MCF 10A (cell line): ENCODE measurements around the gene DHODH. TPM values are rescaled to one million over a fixed set of nuclear protein-coding genes. Genes with fewer than 3 reads are reported as not detected.
"Not testable (repeated sequence)": the region's sequence is repeated elsewhere in the genome, so short reads cannot be mapped to it uniquely, and the experiment has no call there.

Experiments used
- BruUV-seq: library from RNA; stranded (reverse); fragments of 400-500 nt; replicated peaks from 2 replicates; lab custom pipeline; 2021; lab: Mats Ljungman, UMichigan
- CTCF ChIA-PET: fragments of 300-600 bp; sonication (Branson Sonifier 250); formaldehyde crosslinking; extraction: SDS; loops from one replicate; lab custom pipeline; 2021; ENCODE audit warnings: antibody characterized with exemption, inconsistent platforms; lab: Yijun Ruan, JAX
- POLR2A ChIA-PET: fragments of 300-600, 350-650 bp; sonication (Branson Sonifier 250); formaldehyde crosslinking; extraction: SDS; loops from one replicate; lab custom pipeline; 2020; ENCODE audit warnings: antibody characterized with exemption, inconsistent platforms; lab: Yijun Ruan, JAX
- DNase-seq: peaks from one replicate; pipeline ENCODE4 v3.0.0-alpha.2; 2018; ENCODE audit not compliant: unreplicated experiment
- H3K27ac Mint-ChIP-seq: one replicate; pipeline ENCODE4 v1.8.0; 2022; ENCODE audit warnings: mild to moderate bottlenecking, low read depth, mixed read lengths; ENCODE audit not compliant: unreplicated experiment
- H3K27me3 Mint-ChIP-seq: one replicate; pipeline ENCODE4 v1.8.0; 2022; ENCODE audit warnings: mixed read lengths; ENCODE audit not compliant: insufficient read depth, unreplicated experiment
- H3K36me3 Mint-ChIP-seq: one replicate; pipeline ENCODE4 v1.8.0; 2022; ENCODE audit warnings: mild to moderate bottlenecking, moderate library complexity, mixed read lengths; ENCODE audit not compliant: insufficient read depth, unreplicated experiment
- H3K4me1 Mint-ChIP-seq: one replicate; pipeline ENCODE4 v1.8.0; 2022; ENCODE audit warnings: mixed read lengths; ENCODE audit not compliant: insufficient read depth, unreplicated experiment
- H3K4me3 Mint-ChIP-seq: one replicate; pipeline ENCODE4 v1.8.0; 2022; ENCODE audit warnings: mild to moderate bottlenecking, moderate library complexity, mixed read lengths; ENCODE audit not compliant: unreplicated experiment
- H3K9me3 Mint-ChIP-seq: one replicate; pipeline ENCODE4 v1.8.0; 2022; ENCODE audit warnings: mixed read lengths; ENCODE audit not compliant: unreplicated experiment
- CTCF ChIP-seq: fragments of 200-600 bp; IDR thresholded peaks from one replicate; pipeline ENCODE4 v1.8.0; 2022; ENCODE audit warnings: antibody characterized with exemption, mild to moderate bottlenecking; ENCODE audit not compliant: unreplicated experiment
- intact Hi-C: fragments of 100-400 bp; cut with micrococcal nuclease; formaldehyde crosslinking; loops from 2 replicates; pipeline ENCODE4 v1.14.1; 2022
- total RNA-seq: library from RNA; stranded (reverse); gene quantifications from 2 replicates; pipeline ENCODE4 v1.2.3, GENCODE V29; 2022

The DHODH gene
- total RNA-seq, 1 experiment from 2014 or later = 13.5 TPM

- no peaks in the 10 kb centered on the region for H3K36me3 Mint-ChIP-seq
- H3K27me3 Mint-ChIP-seq = no peaks in the 10 kb centered on the region
- H3K4me3 Mint-ChIP-seq = no peak overlapping the region
- H3K27ac Mint-ChIP-seq = no peak overlapping the region
- H3K9me3 Mint-ChIP-seq = no peaks in the 10 kb centered on the region
- no peak for TF ChIP-seq CTCF
- CTCF ChIA-PET = interaction anchor here (0.5 kb wide), 2 partner anchors 42 to 486 kb away, joined by 3 to 4 read pairs; no protein-coding TSS in a partner anchor
- POLR2A ChIA-PET = interaction anchor here (0.7 kb wide), 1 partner anchor 42 kb away, joined by 3 read pairs; no protein-coding TSS in a partner anchor
- no peaks in the 10 kb centered on the region for H3K4me1 Mint-ChIP-seq
- intact Hi-C loops = no loop called here
- BruUV-seq = no TSS peak
- DNase-seq = peak; percentile 33
Measured at GRCh38 chr16:72050769-72051464, 42.4 kb downstream of the DHODH start.

GRCh38 chr16:72051818-72052217 is 43.3 kb downstream of the DHODH start:
- H3K4me1 Mint-ChIP-seq = no peaks in the 10 kb centered on the region
- intact Hi-C loops = no loop called here
- CTCF ChIA-PET = no interaction called here

GRCh38 chr16:72054254-72054847 is 45.8 kb downstream of the DHODH start, which contains the start of gene HP:
Gene HP, plus strand, starts transcription at chr16:72054505. Its CDS starts 148 bp downstream, at chr16:72054653.
- DNase-seq = peak; percentile 54
- POLR2A ChIA-PET, intact Hi-C loops, H3K4me3 Mint-ChIP-seq, H3K4me1 Mint-ChIP-seq, BruUV-seq, H3K27ac Mint-ChIP-seq, H3K36me3 Mint-ChIP-seq, H3K9me3 Mint-ChIP-seq, H3K27me3 Mint-ChIP-seq: not testable (repeated sequence)
- CTCF ChIA-PET = interaction anchor here (0.8 to 1.0 kb wide), 2 partner anchors 12 to 17 kb away, joined by 3 to 5 read pairs; no protein-coding TSS in a partner anchor

More at GRCh38 chr16:72051818-72052217, 43.3 kb downstream of the DHODH start:
- Mint-ChIP-seq H3K9me3 (no peaks in the 10 kb centered on the region), H3K4me3 (no peak overlapping the region), H3K27me3 (no peaks in the 10 kb centered on the region), H3K36me3 (no peaks in the 10 kb centered on the region), H3K27ac (no peak overlapping the region)
- DNase-seq = no peak
- no TSS peak for BruUV-seq
- no peak for TF ChIP-seq CTCF
- POLR2A ChIA-PET = no interaction called here

GRCh38 chr16:72055911-72056310 is 47.4 kb downstream of the DHODH start:
- Mint-ChIP-seq H3K27me3 (no peaks in the 10 kb centered on the region), H3K4me1 (no peaks in the 10 kb centered on the region), H3K36me3 (no peaks in the 10 kb centered on the region), H3K27ac (no peak overlapping the region), H3K9me3 (no peaks in the 10 kb centered on the region), H3K4me3 (no peak overlapping the region)
- no TSS peak for BruUV-seq
- CTCF ChIA-PET = interaction anchor here (0.6 to 1.2 kb wide), 2 partner anchors 11 to 865 kb away, joined by 4 to 7 read pairs; no protein-coding TSS in a partner anchor
- POLR2A ChIA-PET = no interaction called here
- intact Hi-C loops = no loop called here
- no peak for TF ChIP-seq CTCF
- no peak for DNase-seq

- BruUV-seq, H3K4me1 Mint-ChIP-seq, intact Hi-C loops, H3K36me3 Mint-ChIP-seq, CTCF ChIA-PET, DNase-seq, H3K27me3 Mint-ChIP-seq, H3K27ac Mint-ChIP-seq, H3K9me3 Mint-ChIP-seq, H3K4me3 Mint-ChIP-seq, POLR2A ChIA-PET: not testable (repeated sequence)
Measured at GRCh38 chr16:72057313-72057712, 48.8 kb downstream of the DHODH start.

GRCh38 chr16:72059060-72059459 is 50.5 kb downstream of the DHODH start:
- intact Hi-C loops, POLR2A ChIA-PET, H3K4me1 Mint-ChIP-seq, H3K9me3 Mint-ChIP-seq, BruUV-seq, DNase-seq, H3K4me3 Mint-ChIP-seq, H3K36me3 Mint-ChIP-seq, H3K27ac Mint-ChIP-seq, H3K27me3 Mint-ChIP-seq: not testable (repeated sequence)
- CTCF ChIA-PET = interaction anchor here (0.6 to 1.1 kb wide), 2 partner anchors 17 to 259 kb away, joined by 4 read pairs; no protein-coding TSS in a partner anchor
